ENCODE measurements around the gene ITPRID1.

Gene ITPRID1

GRCh38 chr7:31688996-31689395 lies 175.1 kb downstream of the ITPRID1 start:
- Histone ChIP-seq H3K27ac (ENCODE audit: low read length) (no peak overlapping the region), H3K36me3 (ENCODE audit: control insufficient read depth, insufficient read depth, low read length) (no peaks in the 10 kb centered on the region), H3K9me3 (ENCODE audit: control insufficient read depth, insufficient read depth, low read length) (no peaks in the 10 kb centered on the region), H3K4me3 (ENCODE audit: low read length) (no peak overlapping the region), H3K4me1 (ENCODE audit: control insufficient read depth, insufficient read depth, low read length) (peaks cover 8% of the 10 kb centered on the region; the same call in 1 of the 2 replicates), H3K27me3 (ENCODE audit: control insufficient read depth, insufficient read depth, low read length) (no peaks in the 10 kb centered on the region)
- WGBS (ENCODE audit: insufficient coverage, insufficient read length): no CpG with 5 or more reads among the region's 2 CpGs
- no peak for DNase-seq (ENCODE audit: low read depth, low spot score)

GRCh38 chr7:31690935-31691334 lies 177.0 kb downstream of the ITPRID1 start:
- Histone ChIP-seq H3K4me3 (ENCODE audit: low read length) (no peak overlapping the region), H3K27me3 (ENCODE audit: control insufficient read depth, insufficient read depth, low read length) (no peaks in the 10 kb centered on the region), H3K36me3 (ENCODE audit: control insufficient read depth, insufficient read depth, low read length) (no peaks in the 10 kb centered on the region), H3K9me3 (ENCODE audit: control insufficient read depth, insufficient read depth, low read length) (no peaks in the 10 kb centered on the region), H3K27ac (ENCODE audit: low read length) (no peak overlapping the region), H3K4me1 (ENCODE audit: control insufficient read depth, insufficient read depth, low read length) (peaks cover 8% of the 10 kb centered on the region; the same call in 1 of the 2 replicates)
- WGBS (ENCODE audit: insufficient coverage, insufficient read length): no CpG with 5 or more reads among the region's 2 CpGs
- no peak for DNase-seq (ENCODE audit: low read depth, low spot score)

GRCh38 chr7:31692451-31692850 lies 178.6 kb downstream of the ITPRID1 start:
- H3K27me3 ChIP-seq (ENCODE audit: control insufficient read depth, insufficient read depth, low read length): no peaks in the 10 kb centered on the region
- H3K36me3 ChIP-seq (ENCODE audit: control insufficient read depth, insufficient read depth, low read length): no peaks in the 10 kb centered on the region
- peaks cover 6% of the 10 kb centered on the region; the same call in 1 of the 2 replicates for H3K4me1 ChIP-seq (ENCODE audit: control insufficient read depth, insufficient read depth, low read length)
- no peak overlapping the region for H3K4me3 ChIP-seq (ENCODE audit: low read length)
- no peak for DNase-seq (ENCODE audit: low read depth, low spot score)
- WGBS (ENCODE audit: insufficient coverage, insufficient read length): no CpG with 5 or more reads among the region's 5 CpGs
- H3K9me3 ChIP-seq (ENCODE audit: control insufficient read depth, insufficient read depth, low read length): no peaks in the 10 kb centered on the region
- no peak overlapping the region for H3K27ac ChIP-seq (ENCODE audit: low read length)

- DNase-seq (ENCODE audit: low read depth, low spot score): no peak
- Histone ChIP-seq H3K9me3 (ENCODE audit: control insufficient read depth, insufficient read depth, low read length) (no peaks in the 10 kb centered on the region), H3K36me3 (ENCODE audit: control insufficient read depth, insufficient read depth, low read length) (no peaks in the 10 kb centered on the region), H3K4me1 (ENCODE audit: control insufficient read depth, insufficient read depth, low read length) (peaks cover 6% of the 10 kb centered on the region; the same call in 1 of the 2 replicates), H3K27me3 (ENCODE audit: control insufficient read depth, insufficient read depth, low read length) (no peaks in the 10 kb centered on the region), H3K4me3 (ENCODE audit: low read length) (no peak overlapping the region), H3K27ac (ENCODE audit: low read length) (no peak overlapping the region)
- WGBS (ENCODE audit: insufficient coverage, insufficient read length): no CpG with 5 or more reads among the region's 2 CpGs
Measured at GRCh38 chr7:31692871-31693270, 179.0 kb downstream of the ITPRID1 start.

GRCh38 chr7:31695859-31696614 lies 182.1 kb downstream of the ITPRID1 start:
- Histone ChIP-seq H3K27ac (ENCODE audit: low read length) (no peak overlapping the region), H3K36me3 (ENCODE audit: control insufficient read depth, insufficient read depth, low read length) (no peaks in the 10 kb centered on the region), H3K27me3 (ENCODE audit: control insufficient read depth, insufficient read depth, low read length) (no peaks in the 10 kb centered on the region), H3K4me3 (ENCODE audit: low read length) (no peak overlapping the region), H3K4me1 (ENCODE audit: control insufficient read depth, insufficient read depth, low read length) (no peaks in the 10 kb centered on the region), H3K9me3 (ENCODE audit: control insufficient read depth, insufficient read depth, low read length) (no peaks in the 10 kb centered on the region)
- WGBS (ENCODE audit: insufficient coverage, insufficient read length): no CpG with 5 or more reads among the region's 6 CpGs
- DNase-seq (ENCODE audit: low read depth, low spot score): no peak

- Histone ChIP-seq H3K27me3 (ENCODE audit: control insufficient read depth, insufficient read depth, low read length) (no peaks in the 10 kb centered on the region), H3K4me1 (ENCODE audit: control insufficient read depth, insufficient read depth, low read length) (no peaks in the 10 kb centered on the region), H3K9me3 (ENCODE audit: control insufficient read depth, insufficient read depth, low read length) (no peaks in the 10 kb centered on the region), H3K4me3 (ENCODE audit: low read length) (no peak overlapping the region), H3K27ac (ENCODE audit: low read length) (no peak overlapping the region), H3K36me3 (ENCODE audit: control insufficient read depth, insufficient read depth, low read length) (no peaks in the 10 kb centered on the region)
- no CpG with 5 or more reads among the region's 2 CpGs for WGBS (ENCODE audit: insufficient coverage, insufficient read length)
- DNase-seq (ENCODE audit: low read depth, low spot score): no peak
Measured at GRCh38 chr7:31699050-31699449, 185.2 kb downstream of the ITPRID1 start.

GRCh38 chr7:31702354-31702753 lies 188.5 kb downstream of the ITPRID1 start:
- no peaks in the 10 kb centered on the region for H3K36me3 ChIP-seq (ENCODE audit: control insufficient read depth, insufficient read depth, low read length)
- no peaks in the 10 kb centered on the region for H3K4me1 ChIP-seq (ENCODE audit: control insufficient read depth, insufficient read depth, low read length)
- H3K9me3 ChIP-seq (ENCODE audit: control insufficient read depth, insufficient read depth, low read length): no peaks in the 10 kb centered on the region
- H3K27me3 ChIP-seq (ENCODE audit: control insufficient read depth, insufficient read depth, low read length): no peaks in the 10 kb centered on the region
- WGBS (ENCODE audit: insufficient coverage, insufficient read length): no CpG with 5 or more reads among the region's 3 CpGs
- no peak overlapping the region for H3K27ac ChIP-seq (ENCODE audit: low read length)
- H3K4me3 ChIP-seq (ENCODE audit: low read length): no peak overlapping the region
- no peak for DNase-seq (ENCODE audit: low read depth, low spot score)

GRCh38 chr7:31705377-31705776 lies 191.5 kb downstream of the ITPRID1 start:
- Histone ChIP-seq H3K36me3 (ENCODE audit: control insufficient read depth, insufficient read depth, low read length) (no peaks in the 10 kb centered on the region), H3K4me3 (ENCODE audit: low read length) (no peak overlapping the region), H3K9me3 (ENCODE audit: control insufficient read depth, insufficient read depth, low read length) (no peaks in the 10 kb centered on the region), H3K4me1 (ENCODE audit: control insufficient read depth, insufficient read depth, low read length) (peaks cover 2% of the 10 kb centered on the region; the same call in 1 of the 2 replicates), H3K27ac (ENCODE audit: low read length) (no peak overlapping the region), H3K27me3 (ENCODE audit: control insufficient read depth, insufficient read depth, low read length) (no peaks in the 10 kb centered on the region)
- no CpG with 5 or more reads among the region's 3 CpGs for WGBS (ENCODE audit: insufficient coverage, insufficient read length)
- DNase-seq (ENCODE audit: low read depth, low spot score): no peak

- no peaks in the 10 kb centered on the region for H3K27me3 ChIP-seq (ENCODE audit: control insufficient read depth, insufficient read depth, low read length)
- H3K27ac ChIP-seq (ENCODE audit: low read length): no peak overlapping the region
- no peaks in the 10 kb centered on the region for H3K36me3 ChIP-seq (ENCODE audit: control insufficient read depth, insufficient read depth, low read length)
- H3K9me3 ChIP-seq (ENCODE audit: control insufficient read depth, insufficient read depth, low read length): no peaks in the 10 kb centered on the region
- WGBS (ENCODE audit: insufficient coverage, insufficient read length): no CpG with 5 or more reads among the region's 5 CpGs
- H3K4me1 ChIP-seq (ENCODE audit: control insufficient read depth, insufficient read depth, low read length): peaks cover 2% of the 10 kb centered on the region; the same call in 1 of the 2 replicates
- no peak for DNase-seq (ENCODE audit: low read depth, low spot score)
- H3K4me3 ChIP-seq (ENCODE audit: low read length): no peak overlapping the region
Measured at GRCh38 chr7:31707089-31707488, 193.2 kb downstream of the ITPRID1 start.
